Measurements from ENCODE around the gene B4GALT5.
A peak's percentile ranks its signal among the peaks of the same experiment; 100 is the strongest.
"Not testable (repeated sequence)": the region's sequence is repeated elsewhere in the genome, so short reads cannot be mapped to it uniquely, and the experiment has no call there.

B4GALT5 gene

DNA sequence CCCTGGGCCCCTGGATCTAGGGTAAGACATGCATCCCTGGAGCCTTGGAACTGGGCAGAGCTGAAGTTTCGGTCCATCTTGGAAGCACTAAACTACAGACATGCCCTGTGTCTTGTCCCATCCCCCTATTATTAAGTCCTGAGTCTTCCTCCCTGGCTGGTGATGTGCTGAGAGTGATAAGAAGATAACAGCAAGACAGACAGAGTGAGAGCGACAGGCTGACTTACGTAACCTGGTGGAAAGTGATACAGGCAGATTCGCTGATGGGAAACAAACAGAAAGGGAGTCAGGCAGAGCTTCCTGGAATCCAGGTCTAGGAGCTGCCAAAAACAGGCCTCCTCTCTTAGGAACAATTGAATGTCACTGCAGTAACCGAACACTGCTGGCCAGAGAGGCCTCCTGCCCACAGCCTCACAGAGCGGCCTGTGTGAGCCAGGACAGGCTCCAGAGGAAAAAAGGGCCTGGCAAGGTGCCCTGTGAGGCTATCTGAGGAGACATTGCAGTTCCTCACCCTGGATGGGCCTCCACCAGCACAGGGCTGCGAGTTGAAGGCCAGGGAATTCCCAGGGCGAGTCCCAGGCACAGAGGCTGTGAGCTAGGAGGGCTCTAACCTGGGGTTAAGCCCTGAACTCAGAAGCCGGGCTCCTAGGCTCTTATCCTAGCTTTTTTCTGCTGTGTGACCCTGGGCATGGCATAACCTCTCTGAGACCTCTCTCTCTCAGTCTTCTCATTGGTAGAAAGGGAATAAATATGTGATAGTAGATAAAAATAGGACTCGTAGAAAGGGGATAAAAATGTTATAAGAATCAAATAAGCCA lies 34.2 kb upstream of the B4GALT5 start:
- Mint-ChIP-seq H3K27me3 (peaks cover 11% of the 10 kb centered on the region), H3K27ac (peak overlapping the region in 1 of 2 donors; percentile 27), H3K9me3 (no peaks in the 10 kb centered on the region), H3K4me3 (no peak overlapping the region), H3K4me1 (peaks cover 16% of the 10 kb centered on the region)
- DNase-seq, result no peak
- no peak for ATAC-seq

DNA sequence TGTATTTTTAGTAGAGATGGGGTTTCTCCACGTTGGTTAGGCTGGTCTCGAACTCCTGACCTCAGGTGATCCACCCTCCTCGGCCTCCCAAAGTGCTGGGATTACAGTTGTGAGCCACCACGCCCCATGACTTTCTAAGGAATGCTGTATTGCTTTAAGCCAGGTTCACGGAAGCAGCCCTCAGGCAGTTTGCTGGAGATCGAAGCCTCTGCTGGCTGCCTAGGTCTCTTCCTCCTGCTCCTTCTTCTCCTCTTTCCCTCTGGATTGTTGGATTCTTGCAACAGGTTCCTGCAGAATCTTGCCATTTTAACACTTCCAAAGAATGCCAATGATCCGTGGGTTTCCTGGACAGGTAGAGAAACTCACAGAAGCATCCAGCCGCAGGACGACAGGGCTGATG lies 29.3 kb upstream of the B4GALT5 start:
- Mint-ChIP-seq H3K9me3 (no peaks in the 10 kb centered on the region), H3K4me3 (no peak overlapping the region), H3K27me3 (no peaks in the 10 kb centered on the region), H3K27ac (no peak overlapping the region), H3K4me1 (peaks cover 2% of the 10 kb centered on the region)
- ATAC-seq (no peak), DNase-seq (no peak)

DNA sequence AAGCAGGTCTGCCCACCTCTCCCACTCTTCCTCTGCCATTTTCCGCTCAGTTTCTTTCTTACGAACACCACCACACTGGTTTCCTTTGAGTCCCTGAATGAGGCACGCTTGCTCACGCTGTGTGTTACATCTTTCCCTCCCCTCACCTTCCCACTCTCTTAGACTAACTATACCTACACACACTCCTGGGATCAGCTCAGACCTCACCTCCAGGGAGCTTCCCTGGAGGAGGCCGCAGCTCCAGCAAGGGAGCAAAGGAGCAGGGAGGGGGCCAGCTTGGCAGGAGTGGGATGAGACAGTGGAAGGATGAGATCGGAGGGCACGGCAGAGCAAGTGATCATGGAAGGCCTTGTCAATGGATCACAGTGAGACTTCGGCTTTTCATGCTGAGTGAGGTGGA lies 28.3 kb upstream of the B4GALT5 start:
- Mint-ChIP-seq H3K9me3 (no peaks in the 10 kb centered on the region), H3K4me3 (no peak overlapping the region), H3K4me1 (no peaks in the 10 kb centered on the region), H3K27me3 (no peaks in the 10 kb centered on the region), H3K27ac (peak overlapping the region in 1 of 2 donors; percentile 94)
- DNase-seq (no peak), ATAC-seq (no peak)

DNA sequence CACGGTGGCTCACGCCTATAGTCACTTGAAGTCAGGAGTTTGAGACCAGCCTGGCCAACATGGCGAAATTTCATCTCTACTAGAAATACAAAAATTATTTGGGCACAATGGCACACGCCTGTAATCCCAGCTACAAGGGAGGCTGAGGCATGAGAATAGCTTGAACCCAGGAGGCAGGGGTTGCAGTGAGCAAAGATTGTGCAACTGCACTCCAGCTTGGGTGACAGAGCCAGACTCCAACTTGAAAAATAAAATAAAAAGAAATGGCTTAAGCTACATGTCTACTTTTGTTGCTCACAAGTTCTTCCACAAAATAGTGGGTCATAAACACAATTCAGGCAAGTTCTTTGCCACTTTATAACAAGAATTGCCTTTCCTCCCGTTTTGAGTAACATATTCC lies 27.1 kb upstream of the B4GALT5 start:
- DNase-seq (no peak), ATAC-seq (no peak)
- Mint-ChIP-seq H3K27me3 (peaks cover 7% of the 10 kb centered on the region), H3K4me3 (no peak overlapping the region), H3K9me3 (no peaks in the 10 kb centered on the region), H3K27ac (no peak overlapping the region), H3K4me1 (no peaks in the 10 kb centered on the region)

DNA sequence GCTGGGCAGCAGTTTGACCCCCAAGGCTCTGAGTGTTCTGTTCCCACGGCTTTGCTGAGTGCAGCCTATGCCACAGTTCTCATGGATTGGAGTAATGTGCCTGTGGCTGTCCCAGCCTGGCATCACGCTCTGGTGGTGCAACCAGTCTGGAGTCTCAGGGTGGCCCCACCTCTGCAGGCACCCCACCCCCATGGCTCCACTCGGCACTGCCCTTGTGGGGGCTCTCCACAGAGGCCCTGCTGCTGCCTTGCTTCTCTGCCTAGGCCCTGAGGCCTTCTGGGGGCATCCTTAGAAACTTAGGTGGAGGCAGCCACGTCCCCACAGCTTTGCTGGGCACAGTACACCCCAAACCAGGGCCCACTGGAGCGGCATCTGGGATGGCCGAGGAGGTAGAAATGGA lies 25.4 kb upstream of the B4GALT5 start:
- H3K27ac Mint-ChIP-seq, result no peak overlapping the region
- no peak overlapping the region for H3K4me3 Mint-ChIP-seq

DNA sequence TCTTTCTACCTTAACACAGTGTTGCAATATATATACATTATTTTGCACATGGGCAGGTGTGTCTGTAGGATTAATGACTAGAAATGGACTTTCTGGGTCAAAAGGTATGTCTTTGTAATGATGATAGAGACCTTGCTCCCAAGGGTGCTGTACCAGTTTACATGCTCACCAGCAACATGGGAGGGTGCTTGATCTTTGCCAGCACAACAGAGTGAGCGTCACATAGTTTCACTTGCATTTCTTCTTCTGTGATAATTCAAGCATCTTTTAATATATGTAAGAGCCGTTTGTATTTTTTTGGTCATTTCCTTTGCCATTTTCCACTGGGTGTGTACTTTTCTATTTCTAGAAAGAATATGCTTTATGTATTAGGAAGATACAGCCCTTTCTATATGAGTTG lies 23.6 kb upstream of the B4GALT5 start:
- DNase-seq (no peak), ATAC-seq (no peak)
- Mint-ChIP-seq H3K27me3 (peaks cover 15% of the 10 kb centered on the region), H3K4me3 (no peak overlapping the region), H3K27ac (no peak overlapping the region), H3K9me3 (no peaks in the 10 kb centered on the region), H3K4me1 (no peaks in the 10 kb centered on the region)

More for the DNA sequence above, 25.4 kb upstream of the B4GALT5 start:
- peaks cover 7% of the 10 kb centered on the region for H3K27me3 Mint-ChIP-seq
- H3K9me3 Mint-ChIP-seq, result no peaks in the 10 kb centered on the region
- DNase-seq (no peak), ATAC-seq (no peak)
- no peaks in the 10 kb centered on the region for H3K4me1 Mint-ChIP-seq

DNA sequence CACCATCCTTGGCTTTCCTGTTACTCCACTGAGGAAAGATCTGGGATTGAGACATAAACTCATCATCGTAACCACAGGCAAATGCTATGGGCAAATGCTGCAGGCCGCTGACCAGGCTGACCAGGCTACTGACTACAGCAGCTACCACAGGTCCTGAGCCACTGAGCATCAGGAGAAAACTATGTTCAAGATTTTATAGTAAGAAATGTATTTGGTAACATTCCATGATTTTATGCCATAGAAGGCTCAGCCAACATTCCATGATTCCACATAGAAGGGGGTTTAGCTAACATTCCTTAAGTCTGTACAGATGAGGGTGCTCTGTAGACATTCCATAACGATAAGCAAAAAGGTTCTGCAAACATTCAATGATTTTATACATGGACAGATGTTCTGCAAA lies 16.1 kb upstream of the B4GALT5 start:
- no peak for ATAC-seq
- Mint-ChIP-seq H3K27ac (no peak overlapping the region), H3K27me3 (peaks cover 8% of the 10 kb centered on the region), H3K4me1 (peaks cover 10% of the 10 kb centered on the region), H3K9me3 (no peaks in the 10 kb centered on the region), H3K4me3 (no peak overlapping the region)
- DNase-seq, result no peak

DNA sequence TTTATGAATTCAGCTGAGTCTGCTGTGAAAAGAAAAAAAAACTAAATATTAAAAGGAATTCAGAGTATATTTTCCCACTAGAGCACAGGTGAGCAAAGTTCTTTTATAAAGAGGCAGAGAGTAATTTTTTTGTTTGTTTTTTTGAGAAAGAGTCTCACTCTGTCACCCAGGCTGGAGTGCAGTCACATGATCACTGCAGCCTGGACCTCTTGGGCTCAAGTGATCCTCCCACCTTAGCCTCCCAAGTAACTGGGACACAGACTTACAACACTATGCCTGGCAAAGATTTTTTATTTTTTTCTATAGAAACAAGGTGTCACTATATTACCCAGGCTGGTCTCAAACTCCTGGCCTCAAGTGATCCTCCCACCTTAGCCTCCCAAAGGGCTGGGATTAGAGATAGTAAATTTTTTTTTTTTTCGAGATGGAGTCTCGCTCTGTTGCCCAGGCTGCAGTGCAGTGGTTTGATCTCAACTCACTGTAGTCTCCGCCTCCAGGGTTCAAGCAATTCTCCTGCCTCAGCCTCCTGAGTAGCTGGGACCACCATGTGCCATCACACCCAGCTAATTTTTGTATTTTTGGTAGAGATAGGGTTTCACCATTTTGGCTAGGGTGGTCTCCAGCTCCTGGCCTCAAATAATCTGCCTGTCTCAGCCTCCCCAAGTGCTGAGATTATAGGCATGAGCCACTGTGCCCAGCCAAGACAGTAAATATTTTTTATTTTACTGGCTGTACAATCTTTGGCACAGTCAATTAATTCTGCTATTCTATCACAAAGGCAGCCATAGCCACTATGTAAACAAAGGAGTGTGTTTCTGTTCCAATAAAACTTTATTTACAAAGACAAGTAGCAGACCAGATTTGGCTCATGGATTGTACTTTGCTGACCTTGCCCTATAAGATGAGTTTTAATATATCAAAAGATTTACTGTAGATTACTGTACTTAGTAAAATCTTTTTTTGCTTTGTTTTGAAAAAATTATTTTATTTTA lies 14.5 kb upstream of the B4GALT5 start:
- DNase-seq, result no peak
- no peak for ATAC-seq
- no peak overlapping the region for H3K27ac Mint-ChIP-seq
- H3K27me3 Mint-ChIP-seq, result peaks cover under 1% of the 10 kb centered on the region
- H3K9me3 Mint-ChIP-seq, result no peaks in the 10 kb centered on the region
- H3K4me3 Mint-ChIP-seq, result no peak overlapping the region
- H3K4me1 Mint-ChIP-seq, result peaks cover 12% of the 10 kb centered on the region

GRCh38 chr20:49727478-49727877 lies 13.8 kb upstream of the B4GALT5 start:
- Mint-ChIP-seq H3K4me1 (peaks cover 12% of the 10 kb centered on the region), H3K4me3 (no peak overlapping the region), H3K9me3 (no peaks in the 10 kb centered on the region), H3K27ac (no peak overlapping the region), H3K27me3 (no peaks in the 10 kb centered on the region)
- ATAC-seq (no peak), DNase-seq (no peak)

DNA sequence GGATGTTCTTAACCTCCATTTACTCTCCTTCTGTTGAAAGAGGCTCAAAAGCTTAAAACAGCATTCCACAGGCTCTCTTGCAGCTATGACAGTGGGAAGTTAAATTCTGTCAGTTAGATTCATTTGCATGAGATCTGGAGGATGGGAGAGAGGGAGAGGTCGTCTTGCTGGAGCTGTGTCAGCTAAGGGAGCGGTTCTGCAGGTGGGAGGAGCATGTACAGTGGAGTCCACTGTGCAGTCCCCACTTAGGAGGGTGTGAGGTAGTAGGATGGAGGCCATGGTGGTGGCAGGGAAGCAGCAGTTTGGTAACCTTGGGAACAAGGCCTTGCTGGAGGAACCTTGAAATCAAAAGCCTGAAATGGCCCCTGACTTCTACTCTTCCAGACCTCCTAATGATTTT lies 12.0 kb upstream of the B4GALT5 start:
- Mint-ChIP-seq H3K27me3 (peaks cover 8% of the 10 kb centered on the region), H3K4me1 (peaks cover 12% of the 10 kb centered on the region), H3K4me3 (no peak overlapping the region), H3K27ac (no peak overlapping the region), H3K9me3 (no peaks in the 10 kb centered on the region)
- DNase-seq, result no peak
- ATAC-seq, result no peak

GRCh38 chr20:49725224-49725606 lies 11.5 kb upstream of the B4GALT5 start:
- not testable (repeated sequence) for H3K4me3 Mint-ChIP-seq
- H3K4me1 Mint-ChIP-seq, result peaks cover 12% of the 10 kb centered on the region

DNA sequence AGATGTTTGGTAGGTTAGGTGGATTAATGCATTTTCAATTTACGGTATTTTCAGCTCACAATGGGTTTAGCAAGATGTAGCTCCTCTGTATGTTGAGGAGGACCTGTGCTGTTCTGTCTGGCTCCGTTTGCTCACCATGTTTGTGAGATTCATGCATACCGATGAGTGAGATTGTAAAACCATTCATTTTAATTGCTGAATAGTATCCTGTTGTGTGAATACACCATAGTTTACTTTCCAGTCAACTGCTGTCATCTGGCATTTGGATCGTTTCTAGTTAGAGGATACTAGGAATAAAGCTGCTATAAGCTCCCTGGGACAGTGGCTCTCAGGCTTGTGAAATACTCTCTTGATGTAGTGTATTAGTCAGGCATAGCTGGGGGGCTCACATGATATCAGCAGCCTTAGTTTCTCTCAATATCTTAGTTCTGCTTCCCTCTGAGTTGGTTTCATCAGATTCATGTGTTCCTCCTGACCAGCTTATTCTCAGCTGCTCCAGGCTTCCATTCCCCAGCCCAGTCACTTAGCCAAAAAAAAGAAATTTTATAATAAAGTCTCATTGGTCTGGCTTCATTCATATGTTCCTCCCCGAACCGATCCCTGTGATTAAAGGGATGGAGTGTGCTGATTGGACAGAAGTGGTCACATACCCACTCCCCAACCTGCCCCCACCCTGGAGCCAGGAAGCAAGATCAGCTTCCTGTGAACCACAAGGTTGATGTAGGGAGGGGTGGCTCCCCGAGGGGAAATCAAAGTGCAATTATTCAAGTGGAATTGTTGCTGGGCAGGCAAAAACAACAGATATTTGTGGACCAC lies 10.9 kb upstream of the B4GALT5 start:
- H3K27me3 Mint-ChIP-seq, result peaks cover 8% of the 10 kb centered on the region
- ATAC-seq (no peak), DNase-seq (no peak)
- H3K4me1 Mint-ChIP-seq, result peaks cover 12% of the 10 kb centered on the region
- no peak overlapping the region for H3K4me3 Mint-ChIP-seq
- H3K27ac Mint-ChIP-seq, result no peak overlapping the region
- no peaks in the 10 kb centered on the region for H3K9me3 Mint-ChIP-seq

More at GRCh38 chr20:49725224-49725606, 11.5 kb upstream of the B4GALT5 start:
- not testable (repeated sequence) for DNase-seq, H3K27me3 Mint-ChIP-seq, ATAC-seq, H3K9me3 Mint-ChIP-seq
- peak overlapping the region in 1 of 2 donors; percentile 90 for H3K27ac Mint-ChIP-seq

- not testable (repeated sequence) for H3K9me3 Mint-ChIP-seq, DNase-seq, H3K27ac Mint-ChIP-seq, H3K27me3 Mint-ChIP-seq, ATAC-seq, H3K4me3 Mint-ChIP-seq
- H3K4me1 Mint-ChIP-seq, result peaks cover 12% of the 10 kb centered on the region
Measured at GRCh38 chr20:49723758-49724157, 10.1 kb upstream of the B4GALT5 start.

DNA sequence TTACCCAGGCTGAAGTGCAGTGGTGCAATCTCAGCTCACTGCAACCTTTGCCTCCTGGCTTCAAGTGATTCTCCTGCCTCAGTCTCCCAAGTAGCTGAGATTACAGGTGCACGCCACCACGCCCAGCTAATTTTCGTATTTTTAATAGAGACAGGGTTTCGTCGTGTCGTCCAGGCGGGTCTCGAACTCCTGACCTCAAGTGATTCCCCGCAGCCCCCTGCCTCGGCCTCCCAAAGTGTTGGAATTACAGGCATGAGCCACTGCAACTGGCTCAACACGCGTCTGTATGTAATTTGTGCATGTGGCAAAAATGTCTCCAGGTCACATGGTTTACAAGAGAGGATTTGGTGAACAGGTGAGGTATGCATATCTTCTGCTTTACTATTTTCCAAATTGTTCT lies 7.6 kb upstream of the B4GALT5 start:
- ATAC-seq, H3K27me3 Mint-ChIP-seq, DNase-seq, H3K4me3 Mint-ChIP-seq, H3K9me3 Mint-ChIP-seq, H3K27ac Mint-ChIP-seq: not testable (repeated sequence)
- peaks cover 19% of the 10 kb centered on the region for H3K4me1 Mint-ChIP-seq

- Mint-ChIP-seq H3K9me3 (no peaks in the 10 kb centered on the region), H3K27ac (no peak overlapping the region), H3K4me1 (peaks cover 40% of the 10 kb centered on the region), H3K4me3 (no peak overlapping the region), H3K27me3 (no peaks in the 10 kb centered on the region)
- ATAC-seq (no peak), DNase-seq (no peak)
Measured at GRCh38 chr20:49715466-49715865, 1.8 kb upstream of the B4GALT5 start.

All from stimulated activated naive CD8-positive, alpha-beta T cell treated with anti-CD3 and anti-CD28 coated beads, Interleukin-15, amount 100 ng/mL, for 72 hours (primary cell).